Trophoblast cell (in vitro differentiated cells and primary cell): ENCODE measurements around the gene EFCAB10.

Experiments
- DNase-seq, 2 donors: peaks; one replicate each; pipeline ENCODE4 v3.0.0-alpha.2; 2016
- H2AFZ ChIP-seq: 2 replicates; pipeline ENCODE4 v1.6.1; 2013; ENCODE audit warnings: low read length, moderate library complexity, mild to moderate bottlenecking; ENCODE audit not compliant: insufficient read depth, poor library complexity
- H2AK5ac ChIP-seq: 2 replicates; pipeline ENCODE4 v1.6.1; 2013; ENCODE audit warnings: mild to moderate bottlenecking, low read length
- H2BK120ac ChIP-seq: 2 replicates; pipeline ENCODE4 v1.6.1; 2013; ENCODE audit warnings: low read length, mild to moderate bottlenecking, moderate library complexity; ENCODE audit not compliant: insufficient read depth, poor library complexity
- H2BK12ac ChIP-seq: 2 replicates; pipeline ENCODE4 v1.6.1; 2013; ENCODE audit warnings: mild to moderate bottlenecking, low read length, moderate library complexity
- H2BK5ac ChIP-seq: 2 replicates; pipeline ENCODE4 v1.6.1; 2013; ENCODE audit warnings: low read length, low read depth, moderate library complexity, mild to moderate bottlenecking; ENCODE audit not compliant: poor library complexity
- H3K14ac ChIP-seq: 2 replicates; pipeline ENCODE4 v1.6.1; 2013; ENCODE audit warnings: mild to moderate bottlenecking, low read length
- H3K18ac ChIP-seq: 2 replicates; pipeline ENCODE4 v1.6.1; 2013; ENCODE audit warnings: mild to moderate bottlenecking, low read length
- H3K23ac ChIP-seq: 2 replicates; pipeline ENCODE4 v1.6.1; 2013; ENCODE audit warnings: low read length
- H3K27ac ChIP-seq: 2 replicates; pipeline ENCODE4 v1.5.1; 2013; ENCODE audit warnings: low read depth, mild to moderate bottlenecking, inconsistent platforms, low read length, moderate library complexity
- H3K27me3 ChIP-seq: 2 replicates; pipeline ENCODE4 v1.6.1; 2013; ENCODE audit warnings: inconsistent platforms, mild to moderate bottlenecking, low read length, moderate library complexity; ENCODE audit not compliant: insufficient read depth
- H3K36me3 ChIP-seq, 2 experiments: 1 replicate in 1 of 2; 2 replicates in 1 of 2; pipeline ENCODE4 v1.6.1; 2013; ENCODE audit warnings: low read length in 2 of 2, mild to moderate bottlenecking in 2 of 2, moderate library complexity in 1 of 2; ENCODE audit not compliant: insufficient read depth in 2 of 2, control insufficient read depth in 1 of 2
- H3K4ac ChIP-seq: 2 replicates; pipeline ENCODE4 v1.6.1; 2013; ENCODE audit warnings: low read depth, mild to moderate bottlenecking, low read length, moderate library complexity
- H3K4me1 ChIP-seq, 2 experiments: 1 replicate in 1 of 2; 2 replicates in 1 of 2; pipeline ENCODE4 v1.6.1; 2013; ENCODE audit warnings: low read length in 2 of 2, mild to moderate bottlenecking in 2 of 2, moderate library complexity in 1 of 2; ENCODE audit not compliant: insufficient read depth in 2 of 2, control insufficient read depth in 1 of 2
- H3K4me2 ChIP-seq: 2 replicates; pipeline ENCODE4 v1.6.1; 2013; ENCODE audit warnings: inconsistent platforms, mild to moderate bottlenecking, low read length, moderate library complexity
- H3K4me3 ChIP-seq: 2 replicates; pipeline ENCODE4 v1.5.1; 2013; ENCODE audit warnings: mild to moderate bottlenecking, low read depth, low read length, inconsistent platforms
- H3K79me1 ChIP-seq: one replicate; pipeline ENCODE4 v1.6.1; 2013; ENCODE audit warnings: low read length
- H3K79me2 ChIP-seq: 2 replicates; pipeline ENCODE4 v1.6.1; 2013; ENCODE audit warnings: low read length, mild to moderate bottlenecking; ENCODE audit not compliant: control insufficient read depth, insufficient read depth, poor library complexity
- H3K9ac ChIP-seq: 2 replicates; pipeline ENCODE4 v1.6.1; 2013; ENCODE audit warnings: mild to moderate bottlenecking, low read length
- H3K9me3 ChIP-seq: 2 replicates; pipeline ENCODE4 v1.6.1; 2013; ENCODE audit warnings: low read depth, mild to moderate bottlenecking, control low read depth, inconsistent platforms, low read length; ENCODE audit not compliant: insufficient read depth
- H4K12ac ChIP-seq: 2 replicates; pipeline ENCODE4 v1.6.1; 2013; ENCODE audit warnings: low read depth, mild to moderate bottlenecking, low read length, moderate library complexity
- H4K8ac ChIP-seq: 2 replicates; pipeline ENCODE4 v1.6.1; 2013; ENCODE audit warnings: low read depth, mild to moderate bottlenecking, low read length, moderate library complexity
- H4K91ac ChIP-seq: one replicate; pipeline ENCODE4 v1.6.1; 2013; ENCODE audit warnings: low read depth, mild to moderate bottlenecking, low read length, moderate library complexity
- WGBS: extraction: QIAGEN DNeasy Blood & Tissue Kit; methylation state at CpG from one replicate; pipeline ENCODE4 v1.1.7; 2013; ENCODE audit warnings: missing lambda C conversion rate; ENCODE audit not compliant: insufficient read length, insufficient coverage; ENCODE audit errors: extremely low coverage; 5-methylcytosine and 5-hydroxymethylcytosine counted together

The EFCAB10 gene

DNA sequence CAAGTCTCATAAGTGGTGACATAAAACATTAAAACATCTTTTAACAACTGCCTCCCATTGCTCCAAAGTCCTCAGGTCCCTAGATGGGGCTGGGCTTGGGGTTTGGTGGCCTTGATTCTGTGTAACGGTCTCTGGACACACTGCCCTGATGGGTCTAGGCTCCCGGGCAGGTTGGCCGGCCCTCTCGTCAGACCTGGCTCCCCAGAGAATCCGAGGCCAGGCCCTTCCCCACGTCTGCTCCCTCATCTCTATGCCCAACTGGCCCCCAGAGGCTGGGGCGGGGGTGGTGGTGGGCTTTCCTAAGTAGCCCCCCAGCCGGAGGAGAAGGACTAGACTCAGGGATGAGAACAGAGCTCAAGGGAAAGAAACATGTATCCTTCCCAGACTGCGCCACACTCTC, 31.5 kb upstream of the EFCAB10 start:
- Histone ChIP-seq H3K14ac (no peak overlapping the region), H3K9ac (no peak overlapping the region), H2BK120ac (no peak overlapping the region), H2BK5ac (no peak overlapping the region), H3K18ac (no peak overlapping the region), H3K79me1 (no peaks in the 10 kb centered on the region), H3K79me2 (no peaks in the 10 kb centered on the region), H3K27me3 (no peaks in the 10 kb centered on the region), H3K27ac (no peak overlapping the region), H4K12ac (no peak overlapping the region), H3K4me1 (peaks cover 6 to 9% of the 10 kb centered on the region in 2 experiments), H2AK5ac (no peak overlapping the region), H3K9me3 (no peaks in the 10 kb centered on the region), H3K4me2 (no peak overlapping the region), H2BK12ac (no peak overlapping the region), H3K4me3 (no peak overlapping the region), H2AFZ (no peak overlapping the region), H3K23ac (no peak overlapping the region), H3K4ac (no peak overlapping the region), H4K8ac (no peak overlapping the region), H3K36me3 (peaks cover 3% of the 10 kb centered on the region in 2 experiments), H4K91ac (no peak overlapping the region)
- no peak for DNase-seq
- WGBS: no CpG with 5 or more reads among the region's 9 CpGs

DNA sequence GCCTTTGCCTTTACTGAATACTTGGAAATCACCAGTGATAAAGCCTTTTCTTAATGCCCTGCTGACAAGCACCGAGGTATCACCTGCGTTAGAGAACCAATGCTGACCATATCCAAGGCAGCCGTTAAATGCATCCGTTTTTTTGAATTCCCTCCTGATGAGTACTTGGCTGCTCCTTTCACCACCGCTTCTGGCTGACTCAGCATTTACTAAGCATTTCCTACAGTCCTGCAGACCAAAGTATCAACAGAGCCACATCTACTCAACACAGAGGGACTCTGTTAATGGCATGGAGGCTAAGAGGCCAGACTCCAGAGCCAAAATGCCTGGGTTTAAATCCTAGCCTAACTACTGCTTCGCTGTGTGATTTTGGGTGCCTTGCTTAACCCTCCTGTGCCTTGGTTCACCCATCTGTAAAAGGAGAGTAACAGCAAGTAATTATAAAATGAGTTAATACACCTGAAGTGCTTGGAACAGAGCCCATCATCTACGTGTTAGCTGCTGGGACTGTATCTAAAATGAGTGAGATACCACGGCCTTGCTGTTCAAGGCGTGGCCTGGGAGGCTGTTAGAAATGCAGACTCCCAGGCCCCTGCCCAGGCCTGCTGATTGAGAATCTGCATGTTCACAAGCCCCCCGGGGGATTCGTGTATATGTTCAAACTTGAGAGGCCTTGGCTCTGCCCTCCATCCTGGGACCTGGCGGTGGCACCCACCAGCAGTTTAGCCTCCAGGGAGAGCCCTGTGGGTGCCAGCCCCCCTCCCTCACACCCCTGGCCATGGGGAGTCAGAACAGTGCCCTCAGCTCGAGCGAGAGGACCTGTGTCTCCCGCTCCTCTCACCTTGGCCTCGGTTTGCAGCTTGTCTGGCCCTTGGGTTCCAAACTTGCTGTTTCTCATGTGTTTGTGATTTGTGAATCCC, 30.8 kb upstream of the EFCAB10 start:
- no CpG with 5 or more reads among the region's 16 CpGs for WGBS
- no peak overlapping the region for H2AFZ ChIP-seq
- H4K12ac ChIP-seq: no peak overlapping the region
- H3K36me3 ChIP-seq: peaks cover 3% of the 10 kb centered on the region in 2 experiments
- DNase-seq: no peak
- H3K9ac ChIP-seq: no peak overlapping the region
- no peak overlapping the region for H3K23ac ChIP-seq
- no peak overlapping the region for H3K18ac ChIP-seq
- no peak overlapping the region for H2BK12ac ChIP-seq
- H2BK120ac ChIP-seq: no peak overlapping the region
- no peak overlapping the region for H2AK5ac ChIP-seq
- H3K79me2 ChIP-seq: no peaks in the 10 kb centered on the region
- H3K4me2 ChIP-seq: no peak overlapping the region
- H3K9me3 ChIP-seq: no peaks in the 10 kb centered on the region
- no peaks in the 10 kb centered on the region for H3K27me3 ChIP-seq
- no peaks in the 10 kb centered on the region for H3K79me1 ChIP-seq
- no peak overlapping the region for H2BK5ac ChIP-seq
- H3K27ac ChIP-seq: no peak overlapping the region
- H3K14ac ChIP-seq: no peak overlapping the region
- no peak overlapping the region for H4K91ac ChIP-seq
- H3K4me1 ChIP-seq: peaks cover 6 to 9% of the 10 kb centered on the region in 2 experiments
- no peak overlapping the region for H3K4ac ChIP-seq
- no peak overlapping the region for H4K8ac ChIP-seq
- H3K4me3 ChIP-seq: no peak overlapping the region

DNA sequence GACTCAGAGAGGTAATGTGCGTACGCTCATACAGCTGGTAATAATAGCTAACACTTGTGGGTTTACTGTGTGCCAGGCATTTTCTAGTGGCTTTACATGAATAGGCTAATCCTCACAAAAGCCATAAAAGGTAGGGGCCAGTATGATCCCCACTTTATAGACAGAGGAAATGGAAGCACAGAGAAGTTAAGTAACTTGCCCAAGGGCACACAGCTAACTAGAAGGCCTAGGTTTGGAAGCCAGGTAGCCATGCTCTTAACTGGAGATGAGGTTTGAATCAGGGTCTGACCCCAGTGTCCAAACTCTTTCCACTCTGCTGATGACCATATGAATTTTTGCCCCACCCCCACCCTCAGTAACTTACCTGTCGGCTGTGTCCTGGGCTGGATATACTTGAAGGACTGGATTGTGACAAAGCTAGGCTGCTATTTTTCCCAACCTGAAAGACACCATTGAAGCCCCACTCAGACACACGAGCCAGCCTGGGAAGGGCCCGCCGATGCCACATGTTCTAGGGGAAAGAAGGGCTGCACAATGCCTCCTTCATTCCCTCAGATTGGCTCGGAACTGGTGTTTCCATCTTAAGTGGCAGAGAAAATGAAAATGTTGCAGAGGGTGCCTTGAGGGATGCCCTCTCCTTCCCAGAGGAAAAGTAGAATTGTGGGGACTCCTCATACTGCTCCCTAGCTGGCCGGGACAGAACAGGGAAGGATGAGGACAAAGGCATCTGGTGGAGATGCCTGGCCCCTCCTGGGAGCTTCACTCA, 29.1 kb upstream of the EFCAB10 start:
- Histone ChIP-seq H2BK12ac (no peak overlapping the region), H3K79me2 (no peaks in the 10 kb centered on the region), H2BK120ac (no peak overlapping the region), H4K8ac (no peak overlapping the region), H3K18ac (no peak overlapping the region), H2AFZ (no peak overlapping the region), H3K79me1 (no peaks in the 10 kb centered on the region), H2BK5ac (no peak overlapping the region), H2AK5ac (no peak overlapping the region), H3K14ac (no peak overlapping the region), H3K9me3 (no peaks in the 10 kb centered on the region), H3K4me3 (no peak overlapping the region), H3K4me2 (no peak overlapping the region), H3K23ac (no peak overlapping the region), H3K4me1 (peaks cover 6 to 9% of the 10 kb centered on the region in 2 experiments), H3K27me3 (no peaks in the 10 kb centered on the region), H4K12ac (no peak overlapping the region), H4K91ac (no peak overlapping the region), H3K36me3 (peaks cover 3% of the 10 kb centered on the region in 2 experiments), H3K9ac (no peak overlapping the region), H3K27ac (no peak overlapping the region), H3K4ac (no peak overlapping the region)
- no CpG with 5 or more reads among the region's 8 CpGs for WGBS
- no peak for DNase-seq

DNA sequence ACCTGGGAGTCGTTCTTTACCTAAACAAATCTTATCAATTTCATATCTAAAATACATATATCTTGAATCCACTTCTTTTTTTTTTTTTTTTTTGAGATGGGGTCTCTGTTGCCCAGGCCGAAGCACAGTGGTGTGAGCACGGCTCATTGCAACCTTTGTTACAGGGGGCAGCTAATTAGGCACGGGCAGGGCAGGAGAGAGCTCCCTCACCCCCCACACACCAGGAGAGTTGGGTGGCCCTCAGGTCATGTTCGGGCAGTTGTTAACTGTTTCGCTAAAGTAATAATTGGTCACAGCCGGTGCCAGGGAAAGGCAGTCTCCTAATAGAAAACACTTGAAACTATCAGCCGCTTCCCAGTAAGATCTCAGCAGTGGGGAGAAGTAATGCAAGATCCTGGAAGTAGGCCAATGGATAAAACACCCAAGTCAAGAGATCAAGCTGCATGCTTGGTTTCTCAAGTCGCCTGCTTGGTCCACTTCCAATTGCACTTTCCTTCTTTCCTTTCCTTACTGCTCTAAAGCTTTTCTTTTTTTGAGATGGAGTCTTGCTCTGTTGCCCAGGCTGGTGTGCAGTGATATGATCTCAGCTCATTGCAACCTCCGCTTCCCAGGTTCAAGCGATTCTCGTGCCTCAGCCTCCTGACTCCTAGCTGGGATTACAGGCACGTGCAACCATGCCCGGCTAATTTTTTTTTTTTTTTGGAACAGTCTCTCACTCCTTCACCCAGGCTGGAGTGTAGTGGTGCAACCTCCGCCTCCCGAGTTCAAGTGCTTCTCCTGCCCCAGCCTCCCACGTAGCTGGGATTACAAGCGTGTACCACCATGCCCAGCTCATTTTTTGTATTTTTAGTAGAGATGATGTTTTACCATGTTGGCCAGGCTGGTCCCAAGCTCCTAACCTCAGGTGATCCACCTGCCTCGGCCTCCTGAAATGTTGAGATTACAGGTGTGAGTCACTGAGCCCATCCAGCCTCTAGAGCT, 21.3 kb upstream of the EFCAB10 start:
- WGBS: no CpG with 5 or more reads among the region's 19 CpGs
- H2AK5ac ChIP-seq: no peak overlapping the region
- H3K4me1 ChIP-seq: peaks cover 2 to 8% of the 10 kb centered on the region in 2 experiments
- no peak overlapping the region for H3K9ac ChIP-seq
- H3K4ac ChIP-seq: no peak overlapping the region
- H4K12ac ChIP-seq: no peak overlapping the region
- H3K23ac ChIP-seq: no peak overlapping the region
- no peak overlapping the region for H3K4me3 ChIP-seq
- no peak overlapping the region for H4K91ac ChIP-seq
- no peaks in the 10 kb centered on the region for H3K9me3 ChIP-seq
- no peak overlapping the region for H3K18ac ChIP-seq
- H2BK12ac ChIP-seq: no peak overlapping the region
- no peak overlapping the region for H3K27ac ChIP-seq
- no peaks in the 10 kb centered on the region for H3K36me3 ChIP-seq
- no peaks in the 10 kb centered on the region for H3K27me3 ChIP-seq
- H3K79me1 ChIP-seq: no peaks in the 10 kb centered on the region
- no peak overlapping the region for H2AFZ ChIP-seq
- H2BK5ac ChIP-seq: no peak overlapping the region
- no peak for DNase-seq
- H4K8ac ChIP-seq: no peak overlapping the region
- no peak overlapping the region for H2BK120ac ChIP-seq
- H3K79me2 ChIP-seq: no peaks in the 10 kb centered on the region
- H3K14ac ChIP-seq: no peak overlapping the region
- no peak overlapping the region for H3K4me2 ChIP-seq
